ENCODE results near the gene PODXL2. TPM values are rescaled to one million over a fixed set of nuclear protein-coding genes. Genes with fewer than 3 reads are reported as not detected.

PODXL2 gene
- total RNA-seq, 4 donors from 2014 or later, result 9.7 to 18.9 (median 15.9) TPM

GRCh38 chr3:127687228-127687737 is 58.3 kb downstream of the PODXL2 start:
- no peaks in the 10 kb centered on the region for H3K9me3 ChIP-seq
- intact Hi-C loops (cut with DNase I; ENCODE audit: low total_unique reads), result no loop called here
- H3K4me1 ChIP-seq, result peaks cover 6 to 13% (median 9%) of the 10 kb centered on the region in 4 donors
- H3K27me3 ChIP-seq, result no peaks in the 10 kb centered on the region
- H3K4me3 ChIP-seq, result no peak overlapping the region
- no peak for TF ChIP-seq CTCF (IDR thresholded peaks at IDR 0.05)
- no peak for TF ChIP-seq POLR2A (IDR thresholded peaks at IDR 0.05)
- TF ChIP-seq EP300 (IDR thresholded peaks at IDR 0.05; ENCODE audit: low read depth), result no peak
- TF ChIP-seq POLR2AphosphoS5 (IDR thresholded peaks at IDR 0.05), result no peak
- no peak for DNase-seq
- WGBS, 2 donors (ENCODE audit: low coverage in 1 of 2), result 96 to 100% methylated on average over 2 of the region's 2 CpGs
- in situ Hi-C loops (cut with MboI; ENCODE audit: low pct_ligation_motif_present in 1 of 4, low pct_unique_long_range_greater_than_20kb in 1 of 4, low sequenced_read_pairs in 3 of 4), result loop anchor here in 1 of 4 donors (25.0 kb wide), 1 partner anchor 150 kb away; no protein-coding TSS in a partner anchor
- H3K27ac ChIP-seq, result no peak overlapping the region
- no peaks in the 10 kb centered on the region for H3K36me3 ChIP-seq

- H3K9me3 ChIP-seq, result no peaks in the 10 kb centered on the region
- H3K27ac ChIP-seq, result peak overlapping the region in 3 of 4 donors; percentile 59 to 70 (median 63)
- no peak overlapping the region for H3K4me3 ChIP-seq
- no peaks in the 10 kb centered on the region for H3K36me3 ChIP-seq
- in situ Hi-C loops (cut with MboI; ENCODE audit: low pct_ligation_motif_present in 1 of 4, low pct_unique_long_range_greater_than_20kb in 1 of 4, low sequenced_read_pairs in 3 of 4), result loop anchor here in 1 of 4 donors (25.0 kb wide), 1 partner anchor 149 kb away; no protein-coding TSS in a partner anchor
- H3K27me3 ChIP-seq, result no peaks in the 10 kb centered on the region
- intact Hi-C loops (cut with DNase I; ENCODE audit: low total_unique reads), result no loop called here
- 40 to 77% methylated on average over 2 of the region's 2 CpGs for WGBS, 2 donors (ENCODE audit: low coverage in 1 of 2)
- DNase-seq, result peak; percentile 3
- TF ChIP-seq POLR2A (IDR thresholded peaks at IDR 0.05) (no peak), POLR2AphosphoS5 (IDR thresholded peaks at IDR 0.05) (peak in 1 of 3 donors; percentile 10), EP300 (IDR thresholded peaks at IDR 0.05; ENCODE audit: low read depth) (no peak), CTCF (IDR thresholded peaks at IDR 0.05) (no peak)
- peaks cover 6 to 13% (median 9%) of the 10 kb centered on the region in 4 donors for H3K4me1 ChIP-seq
Observed at GRCh38 chr3:127688022-127688415, 59.0 kb downstream of the PODXL2 start.

- Histone ChIP-seq H3K36me3 (peaks cover 0 to 3% (median 0%) of the 10 kb centered on the region in 4 donors), H3K4me3 (no peak overlapping the region), H3K27ac (peak overlapping the region; percentile 2 to 70 (median 61)), H3K27me3 (no peaks in the 10 kb centered on the region), H3K9me3 (no peaks in the 10 kb centered on the region), H3K4me1 (peaks cover 6 to 13% (median 9%) of the 10 kb centered on the region in 4 donors)
- peak; percentile 20 for DNase-seq
- TF ChIP-seq POLR2A (IDR thresholded peaks at IDR 0.05) (no peak), POLR2AphosphoS5 (IDR thresholded peaks at IDR 0.05) (peak in 2 of 3 donors; percentile 8 to 42)
- 79 to 87% methylated on average over 3 to 20 of the region's 20 CpGs for WGBS, 2 donors (ENCODE audit: low coverage in 1 of 2)
- intact Hi-C loops (cut with DNase I; ENCODE audit: low total_unique reads) (no loop called here), in situ Hi-C loops (cut with MboI; ENCODE audit: low pct_ligation_motif_present in 1 of 4, low pct_unique_long_range_greater_than_20kb in 1 of 4, low sequenced_read_pairs in 3 of 4) (loop anchor here in 1 of 4 donors (25.0 kb wide), 1 partner anchor 149 kb away; no protein-coding TSS in a partner anchor)
Observed at GRCh38 chr3:127688416-127689265, 59.7 kb downstream of the PODXL2 start.

- H3K27ac ChIP-seq, result peak overlapping the region; percentile 2 to 70 (median 61)
- intact Hi-C loops (cut with DNase I; ENCODE audit: low total_unique reads), result no loop called here
- H3K36me3 ChIP-seq, result peaks cover 0 to 3% (median 0%) of the 10 kb centered on the region in 4 donors
- in situ Hi-C loops (cut with MboI; ENCODE audit: low pct_ligation_motif_present in 1 of 4, low pct_unique_long_range_greater_than_20kb in 1 of 4, low sequenced_read_pairs in 3 of 4), result loop anchor here in 1 of 4 donors (25.0 kb wide), 1 partner anchor 148 kb away; no protein-coding TSS in a partner anchor
- no peak overlapping the region for H3K4me3 ChIP-seq
- 60 to 89% methylated on average over 1 to 19 of the region's 19 CpGs for WGBS, 2 donors (ENCODE audit: low coverage in 1 of 2)
- peaks cover 6 to 13% (median 9%) of the 10 kb centered on the region in 4 donors for H3K4me1 ChIP-seq
- TF ChIP-seq EP300 (IDR thresholded peaks at IDR 0.05; ENCODE audit: low read depth) (no peak), CTCF (IDR thresholded peaks at IDR 0.05) (no peak), POLR2AphosphoS5 (IDR thresholded peaks at IDR 0.05) (no peak), POLR2A (IDR thresholded peaks at IDR 0.05) (no peak)
- no peaks in the 10 kb centered on the region for H3K27me3 ChIP-seq
- DNase-seq, result peak; percentile 3
- H3K9me3 ChIP-seq, result no peaks in the 10 kb centered on the region
Observed at GRCh38 chr3:127689266-127689860, 60.4 kb downstream of the PODXL2 start.

Measured in transverse colon (tissue), 4 donors.